Immature natural killer cell (primary cell): ENCODE measurements around the gene PARP6. TPM values are rescaled to one million over a fixed set of nuclear protein-coding genes. Genes with fewer than 3 reads are reported as not detected.
"Not testable (repeated sequence)": the region's sequence is repeated elsewhere in the genome, so short reads cannot be mapped to it uniquely, and the experiment has no call there.

Source experiments
- DNase-seq, 3 donors: peaks; one replicate each; pipeline ENCODE4 v3.0.0; 2022; ENCODE audit warnings: mixed read lengths in 1 of 3
- H3K27ac Mint-ChIP-seq, 6 donors: one replicate each; pipeline ENCODE4 v1.8.0; 2020; ENCODE audit warnings: mixed read lengths in 6 of 6, mild to moderate bottlenecking in 5 of 6, inconsistent platforms in 4 of 6, moderate library complexity in 3 of 6
- H3K27me3 Mint-ChIP-seq, 3 donors: one replicate each; pipeline ENCODE4 v1.8.0; 2020 to 2021; ENCODE audit warnings: low read depth in 3 of 3, mild to moderate bottlenecking in 3 of 3, mixed read lengths in 3 of 3, moderate library complexity in 3 of 3, inconsistent platforms in 1 of 3
- H3K36me3 Mint-ChIP-seq, 3 donors: one replicate each; pipeline ENCODE4 v1.8.0; 2020; ENCODE audit warnings: mixed read lengths in 3 of 3, inconsistent platforms in 2 of 3, mild to moderate bottlenecking in 2 of 3
- H3K4me1 Mint-ChIP-seq, 2 donors: one replicate each; pipeline ENCODE4 v1.8.0; 2020; ENCODE audit warnings: inconsistent platforms in 2 of 2, mild to moderate bottlenecking in 2 of 2, mixed read lengths in 2 of 2, moderate library complexity in 1 of 2
- H3K4me3 Mint-ChIP-seq, 5 donors: one replicate each; pipeline ENCODE4 v1.8.0; 2020; ENCODE audit warnings: mild to moderate bottlenecking in 5 of 5, mixed read lengths in 5 of 5, inconsistent platforms in 3 of 5, moderate library complexity in 3 of 5
- H3K9me3 Mint-ChIP-seq, 6 donors: one replicate each; pipeline ENCODE4 v1.8.0; 2020; ENCODE audit warnings: mild to moderate bottlenecking in 6 of 6, mixed read lengths in 6 of 6, inconsistent platforms in 4 of 6, moderate library complexity in 3 of 6
- polyA plus RNA-seq, 3 donors: library from polyadenylated mRNA; unstranded; fragments of 300-500 nt; fragmentation: Illumina TruSeq; gene quantifications; one replicate each; pipeline ENCODE4 v1.2.3, GENCODE V29; 2021

Gene PARP6
- polyA plus RNA-seq, 3 donors from 2014 or later, result 11.0 to 26.8 (median 19.1) TPM

DNA sequence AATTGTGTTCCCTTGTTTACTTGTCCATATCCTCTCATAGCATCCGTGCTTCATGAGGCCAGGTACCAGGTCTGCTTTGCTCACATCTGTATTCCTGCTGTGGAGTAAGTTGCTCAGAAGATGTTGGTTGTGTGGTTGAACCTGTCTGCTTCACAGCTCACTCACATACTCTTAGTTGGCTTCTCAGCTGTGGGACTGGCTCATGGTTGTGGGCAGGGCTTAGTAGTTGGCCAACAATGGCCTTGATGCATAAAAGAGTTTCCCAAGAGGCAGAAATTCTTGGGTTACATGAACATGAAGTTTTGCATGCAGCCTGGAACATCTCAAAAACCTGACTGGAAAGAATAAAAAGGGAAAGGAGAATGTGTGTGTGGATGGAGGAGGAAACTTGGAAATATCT lies 30.6 kb upstream of the PARP6 start:
- Mint-ChIP-seq H3K4me3 (no peak overlapping the region), H3K4me1 (peaks cover 0 to 7% of the 10 kb centered on the region in 2 donors), H3K27me3 (peaks cover 0 to 3% (median 3%) of the 10 kb centered on the region in 3 donors), H3K36me3 (peaks cover 6 to 9% (median 7%) of the 10 kb centered on the region in 3 donors), H3K9me3 (peaks cover 0 to 1% (median 0%) of the 10 kb centered on the region in 6 donors), H3K27ac (peak overlapping the region in 1 of 6 donors; percentile 26)
- DNase-seq, result no peak

DNA sequence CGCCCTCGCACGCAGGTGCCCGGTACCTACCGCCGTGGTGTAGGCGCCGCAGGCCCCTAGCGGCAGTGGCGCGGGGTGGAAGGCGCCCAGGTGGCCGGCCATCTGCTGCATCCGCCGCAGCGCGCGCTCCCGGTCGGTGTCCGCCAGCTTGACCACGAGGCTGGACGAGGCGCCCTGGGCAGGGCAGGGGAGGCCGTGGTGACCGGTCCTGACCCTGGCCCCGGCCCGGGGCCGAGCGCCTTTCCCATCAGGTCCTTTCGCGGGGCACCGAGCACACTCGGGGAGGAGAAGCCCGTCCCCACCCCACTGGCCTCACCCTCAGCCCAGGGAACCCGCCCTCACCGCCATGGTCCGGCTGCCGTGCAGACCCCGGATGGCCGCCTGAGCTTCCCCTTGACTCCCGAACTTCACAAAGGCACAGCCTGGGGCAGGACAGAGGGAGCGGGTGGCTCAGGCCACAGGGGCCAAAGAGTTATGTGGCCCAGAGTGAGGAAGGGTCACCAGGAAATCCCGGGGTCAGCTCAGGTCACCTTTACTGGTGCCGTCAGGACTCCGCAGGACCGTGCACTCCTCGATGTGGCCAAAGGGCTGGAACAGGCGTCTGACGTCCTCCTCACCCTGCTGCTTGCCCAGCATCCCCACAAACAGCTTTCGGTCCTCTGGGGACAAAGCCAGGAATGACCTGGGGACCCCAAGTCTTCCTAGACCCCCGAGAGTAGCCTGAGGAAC lies 17.4 kb upstream of the PARP6 start:
- Mint-ChIP-seq H3K27ac (no peak overlapping the region), H3K27me3 (no peaks in the 10 kb centered on the region)

DNA sequence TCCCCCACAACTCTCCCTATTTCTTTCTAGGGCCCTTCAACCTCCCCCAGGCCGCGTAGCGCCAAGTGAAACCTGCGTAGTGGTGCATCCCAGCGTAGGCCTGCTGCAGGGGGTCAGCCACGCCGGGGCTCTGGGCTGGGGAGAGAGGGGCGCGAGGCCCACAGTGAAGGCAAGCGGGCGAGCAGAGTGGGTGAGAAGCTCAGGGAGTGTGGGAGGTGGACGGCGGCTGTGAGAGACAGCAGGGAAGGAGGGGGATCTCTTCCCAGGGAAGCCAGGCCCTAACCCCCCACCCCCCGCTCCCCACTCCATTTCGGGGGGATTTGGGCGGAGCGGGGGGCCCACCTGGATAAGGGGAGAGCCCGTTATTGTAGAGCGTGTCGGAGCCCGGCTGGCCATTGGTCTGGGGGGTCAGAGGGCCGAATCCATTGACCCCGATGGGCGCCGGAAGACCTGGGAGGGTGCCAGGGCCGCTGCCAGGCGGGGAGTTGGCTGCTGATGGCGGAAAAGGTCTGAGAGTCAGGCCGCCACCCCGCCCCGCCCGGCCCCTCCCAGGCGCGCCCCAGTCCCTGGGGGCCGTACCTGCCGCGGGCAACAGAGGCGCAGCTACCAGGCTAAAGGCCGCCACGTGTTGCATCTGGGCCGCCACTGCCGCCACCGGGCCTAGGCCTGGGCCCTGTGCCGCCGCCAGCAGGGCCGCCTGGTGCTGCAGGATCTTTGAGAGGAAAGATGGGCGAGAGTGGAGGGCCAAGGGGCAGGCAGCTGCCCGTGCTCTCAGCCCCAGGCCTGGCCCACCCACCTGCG lies 16.6 kb upstream of the PARP6 start:
- H3K27me3 Mint-ChIP-seq, result no peaks in the 10 kb centered on the region
- H3K4me1 Mint-ChIP-seq, result no peaks in the 10 kb centered on the region
- H3K27ac Mint-ChIP-seq, result no peak overlapping the region
- H3K4me3 Mint-ChIP-seq, result no peak overlapping the region
- no peaks in the 10 kb centered on the region for H3K9me3 Mint-ChIP-seq
- H3K36me3 Mint-ChIP-seq, result peaks cover 0 to 3% (median 0%) of the 10 kb centered on the region in 3 donors
- DNase-seq, result no peak

More for the DNA sequence above, 17.4 kb upstream of the PARP6 start:
- Mint-ChIP-seq H3K9me3 (no peaks in the 10 kb centered on the region), H3K4me1 (no peaks in the 10 kb centered on the region), H3K4me3 (no peak overlapping the region), H3K36me3 (peaks cover 0 to 3% (median 3%) of the 10 kb centered on the region in 3 donors)
- no peak for DNase-seq

DNA sequence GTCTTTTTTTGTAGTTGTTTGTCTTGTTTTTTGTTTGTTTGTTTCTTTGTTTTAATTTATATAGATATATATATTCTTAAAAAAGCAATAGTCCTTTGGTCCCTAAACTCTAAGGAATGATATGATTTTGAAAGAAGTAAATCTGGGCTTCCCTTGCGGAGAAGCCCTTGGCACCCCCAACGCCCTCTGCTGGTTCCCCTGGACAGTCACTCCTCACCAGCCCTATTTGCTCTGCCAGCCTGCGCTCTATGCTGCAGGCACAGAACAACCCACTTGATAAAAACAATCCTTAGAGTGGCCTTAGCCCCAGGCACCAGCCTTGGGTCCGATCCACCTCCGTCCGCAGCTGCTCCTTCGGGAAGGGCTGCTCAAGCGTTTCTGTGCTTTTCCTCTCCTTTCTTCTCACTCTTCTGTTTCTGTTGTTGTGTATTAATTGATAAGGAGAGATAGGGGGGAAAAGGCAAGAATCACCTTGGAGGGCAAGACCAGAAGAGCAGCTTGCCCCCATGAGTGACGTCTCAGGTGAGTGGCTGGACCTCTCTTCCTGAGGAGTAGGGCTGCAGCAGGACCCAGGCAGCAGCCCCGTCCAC lies 13.7 kb upstream of the PARP6 start:
- Mint-ChIP-seq H3K36me3 (no peaks in the 10 kb centered on the region), H3K4me1 (no peaks in the 10 kb centered on the region), H3K27ac (no peak overlapping the region), H3K9me3 (no peaks in the 10 kb centered on the region), H3K4me3 (no peak overlapping the region), H3K27me3 (no peaks in the 10 kb centered on the region)
- peak; percentile 13 to 25 (median 18) for DNase-seq

DNA sequence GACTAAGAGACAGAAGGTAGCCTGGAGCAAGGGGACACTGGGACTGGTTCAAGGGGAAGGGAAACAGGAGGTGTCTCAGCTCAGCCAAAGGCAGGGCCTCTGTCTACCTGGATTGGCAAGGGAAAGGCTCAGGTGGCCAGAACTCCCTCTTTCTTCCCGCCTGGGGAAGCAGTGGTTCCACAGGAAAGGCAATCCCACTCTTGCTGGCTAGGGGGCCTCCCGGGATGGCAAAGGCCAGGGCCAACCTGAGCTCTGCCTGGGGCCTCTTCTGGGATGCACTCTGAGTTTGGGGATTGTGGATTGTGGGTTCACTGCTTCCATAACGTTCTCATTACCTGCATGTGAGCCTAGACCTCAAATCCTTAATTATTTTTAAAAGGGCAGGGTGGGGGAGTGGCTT lies 13.0 kb upstream of the PARP6 start:
- H3K36me3 Mint-ChIP-seq, result no peaks in the 10 kb centered on the region
- DNase-seq, result no peak
- H3K9me3 Mint-ChIP-seq, result no peaks in the 10 kb centered on the region
- H3K27ac Mint-ChIP-seq, result no peak overlapping the region
- H3K4me3 Mint-ChIP-seq, result no peak overlapping the region
- no peaks in the 10 kb centered on the region for H3K27me3 Mint-ChIP-seq
- no peaks in the 10 kb centered on the region for H3K4me1 Mint-ChIP-seq

DNA sequence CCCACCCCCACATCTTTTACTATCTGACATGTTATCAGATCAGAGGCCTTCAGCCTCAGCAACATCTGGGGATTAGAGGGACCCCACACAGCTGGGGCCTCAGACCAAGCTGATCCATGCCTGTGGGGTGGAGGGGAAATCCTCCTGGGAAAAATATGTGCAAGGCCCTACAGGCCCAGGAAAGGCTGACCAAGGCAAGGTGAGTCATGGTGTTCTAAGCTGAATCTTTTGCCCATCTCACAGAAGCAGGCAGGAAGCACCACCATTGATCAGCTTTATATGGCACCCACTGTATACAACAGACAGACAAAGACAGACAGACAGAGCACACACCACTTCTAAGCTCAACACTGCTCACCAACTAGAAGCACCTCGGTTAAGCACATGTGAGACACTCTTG lies 12.4 kb upstream of the PARP6 start:
- no peak overlapping the region for H3K27ac Mint-ChIP-seq
- peaks cover 0 to 2% (median 0%) of the 10 kb centered on the region in 3 donors for H3K27me3 Mint-ChIP-seq
- no peak overlapping the region for H3K4me3 Mint-ChIP-seq

DNA sequence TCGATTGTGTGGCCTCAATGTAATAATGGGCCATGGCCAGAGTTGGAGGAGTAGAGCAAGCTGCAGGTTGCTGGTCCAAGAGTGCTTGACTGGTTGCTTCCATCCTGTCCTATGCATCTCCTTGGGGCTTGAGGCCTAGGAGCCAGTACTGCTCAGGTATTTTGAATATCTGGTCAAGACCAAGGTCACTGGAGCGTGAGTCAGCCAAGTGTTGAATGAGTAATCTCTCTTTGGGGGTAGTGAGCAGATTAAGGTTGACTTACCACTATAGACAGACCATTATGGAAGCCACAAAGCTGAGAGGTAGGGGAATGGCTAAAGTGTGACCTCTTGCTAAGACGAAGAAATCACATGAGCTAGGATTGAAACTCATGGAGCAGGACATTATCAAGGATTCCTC lies 9.4 kb upstream of the PARP6 start:
- Mint-ChIP-seq H3K9me3 (no peaks in the 10 kb centered on the region), H3K27me3 (peaks cover 0 to 2% (median 0%) of the 10 kb centered on the region in 3 donors), H3K4me1 (no peaks in the 10 kb centered on the region), H3K27ac (no peak overlapping the region), H3K4me3 (no peak overlapping the region), H3K36me3 (no peaks in the 10 kb centered on the region)
- DNase-seq, result no peak

More for the DNA sequence above, 12.4 kb upstream of the PARP6 start:
- no peaks in the 10 kb centered on the region for H3K9me3 Mint-ChIP-seq
- no peaks in the 10 kb centered on the region for H3K4me1 Mint-ChIP-seq
- DNase-seq, result no peak
- H3K36me3 Mint-ChIP-seq, result no peaks in the 10 kb centered on the region

DNA sequence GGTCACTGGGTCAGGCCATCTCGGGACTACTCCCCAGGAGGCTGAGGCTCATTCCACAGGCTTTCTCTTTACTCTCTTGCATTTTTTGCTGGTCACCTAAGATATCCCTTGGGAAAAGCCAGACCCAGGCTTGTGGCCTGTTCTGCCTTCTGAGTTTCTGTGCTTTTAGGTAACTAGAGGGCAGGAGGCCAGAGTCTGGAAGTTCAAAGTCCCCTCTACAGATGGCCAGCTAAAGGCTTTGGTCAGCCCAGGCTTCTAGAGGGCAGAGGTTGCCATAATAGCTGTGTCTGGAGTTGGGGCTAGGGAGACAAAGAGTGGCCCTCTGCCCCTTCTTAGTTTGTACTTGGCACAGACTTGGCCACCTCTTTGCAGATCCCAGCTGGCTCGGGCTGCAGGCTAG lies 8.4 kb upstream of the PARP6 start:
- DNase-seq, result no peak
- Mint-ChIP-seq H3K27ac (no peak overlapping the region), H3K9me3 (no peaks in the 10 kb centered on the region), H3K27me3 (peaks cover 0 to 2% (median 0%) of the 10 kb centered on the region in 3 donors), H3K4me3 (no peak overlapping the region), H3K36me3 (no peaks in the 10 kb centered on the region), H3K4me1 (no peaks in the 10 kb centered on the region)

DNA sequence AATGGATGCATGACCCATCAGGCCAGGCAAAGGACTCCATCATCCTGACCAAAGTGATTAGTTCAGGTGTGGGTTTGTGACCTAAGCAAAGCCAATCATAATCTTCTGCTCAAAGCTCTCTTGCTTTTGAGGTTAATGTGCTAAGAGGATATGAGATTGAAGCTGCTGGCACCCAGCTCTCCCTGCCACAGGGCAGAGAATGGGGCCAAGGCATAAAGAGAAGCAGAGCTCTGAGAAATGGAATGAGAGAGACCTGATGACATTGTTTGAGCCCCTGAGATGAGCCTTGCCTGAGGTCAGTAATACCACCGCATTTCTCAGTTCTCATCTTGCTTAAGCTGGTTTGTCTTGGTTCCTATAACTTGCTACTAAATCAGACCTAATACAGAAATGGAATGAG lies 6.4 kb upstream of the PARP6 start:
- H3K36me3 Mint-ChIP-seq, result no peaks in the 10 kb centered on the region
- H3K27me3 Mint-ChIP-seq, result peaks cover 0 to 3% (median 2%) of the 10 kb centered on the region in 3 donors
- no peak overlapping the region for H3K27ac Mint-ChIP-seq
- DNase-seq, result no peak
- H3K9me3 Mint-ChIP-seq, result no peaks in the 10 kb centered on the region
- peaks cover 5 to 6% of the 10 kb centered on the region in 2 donors for H3K4me1 Mint-ChIP-seq
- no peak overlapping the region for H3K4me3 Mint-ChIP-seq

DNA sequence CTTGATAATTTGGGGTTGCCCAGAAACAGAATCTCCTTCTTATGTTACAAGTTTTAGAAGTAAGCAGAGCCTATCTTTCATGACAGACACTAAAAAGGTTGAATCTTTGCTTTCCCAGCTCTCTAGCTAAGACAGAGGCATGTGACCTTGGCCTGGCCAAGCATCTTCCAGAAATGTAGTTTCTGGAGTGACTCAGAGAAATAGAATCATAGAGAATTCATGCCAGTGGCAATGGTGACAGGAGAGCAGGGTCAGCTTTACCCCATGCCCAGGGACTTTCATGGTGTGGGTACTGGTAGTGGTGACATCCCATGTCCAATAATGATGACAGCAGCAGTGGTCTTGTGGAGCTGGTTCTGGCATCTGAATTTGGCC lies 4.0 kb upstream of the PARP6 start:
- no peak for DNase-seq
- peaks cover 22 to 25% of the 10 kb centered on the region in 2 donors for H3K4me1 Mint-ChIP-seq
- no peaks in the 10 kb centered on the region for H3K36me3 Mint-ChIP-seq
- H3K4me3 Mint-ChIP-seq, result no peak overlapping the region
- no peak overlapping the region for H3K27ac Mint-ChIP-seq
- peaks cover 5% of the 10 kb centered on the region in 3 donors for H3K27me3 Mint-ChIP-seq
- H3K9me3 Mint-ChIP-seq, result no peaks in the 10 kb centered on the region

DNA sequence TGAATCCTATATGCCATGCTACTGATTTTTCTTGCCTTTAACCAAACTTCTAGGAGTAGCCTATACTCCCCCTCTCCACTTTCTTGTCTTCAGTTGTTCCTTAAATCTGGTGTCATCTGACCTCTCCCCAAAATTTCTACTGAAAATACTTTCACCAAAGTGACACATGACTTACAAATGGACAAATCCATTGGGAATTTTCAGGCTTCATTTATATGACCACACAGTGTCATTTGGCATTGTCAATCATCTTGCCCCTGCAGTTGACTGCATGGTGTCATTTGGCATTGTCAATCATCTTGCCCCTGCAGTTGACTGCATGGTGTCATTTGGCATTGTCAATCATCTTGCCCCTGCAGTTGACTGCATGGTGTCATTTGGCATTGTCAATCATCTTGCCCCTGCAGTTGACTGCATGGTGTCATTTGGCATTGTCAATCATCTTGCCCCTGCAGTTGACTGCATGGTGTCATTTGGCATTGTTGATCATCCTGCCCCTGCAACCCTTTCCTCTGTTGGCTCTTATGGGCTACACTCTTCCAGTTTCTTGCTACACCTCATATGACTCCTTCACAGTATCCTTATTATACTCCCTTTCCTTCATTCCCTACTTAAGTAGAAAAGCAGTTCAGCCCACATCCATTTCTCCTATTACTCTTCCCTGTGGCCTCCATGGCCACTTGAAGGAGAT lies 3.4 kb upstream of the PARP6 start:
- not testable (repeated sequence) for H3K27ac Mint-ChIP-seq, H3K4me3 Mint-ChIP-seq, DNase-seq, H3K27me3 Mint-ChIP-seq, H3K36me3 Mint-ChIP-seq, H3K9me3 Mint-ChIP-seq
- H3K4me1 Mint-ChIP-seq, result peaks cover 28 to 30% of the 10 kb centered on the region in 2 donors

DNA sequence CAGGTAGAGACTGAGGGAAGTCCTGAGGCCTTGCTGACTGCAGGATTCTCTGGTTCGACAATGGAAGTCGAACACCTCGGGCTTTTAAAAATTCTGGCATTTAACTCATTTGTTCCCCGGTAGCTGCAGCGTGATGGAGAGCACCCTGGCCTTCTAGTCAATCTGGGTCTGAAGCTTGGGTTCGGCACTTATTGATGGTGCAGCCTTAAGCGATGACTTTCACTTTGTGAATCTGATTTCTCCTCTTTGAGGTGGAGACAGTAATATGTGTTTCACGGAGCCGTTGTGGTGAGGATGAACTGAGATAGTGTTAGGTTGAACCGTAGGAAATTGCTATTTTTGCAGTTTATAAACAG lies 621 bp upstream of the PARP6 start:
- Mint-ChIP-seq H3K27ac (peak overlapping the region; percentile 88 to 95 (median 94)), H3K27me3 (peaks cover 3 to 8% (median 5%) of the 10 kb centered on the region in 3 donors), H3K9me3 (no peaks in the 10 kb centered on the region), H3K4me1 (peaks cover 33 to 47% of the 10 kb centered on the region in 2 donors), H3K4me3 (peak overlapping the region; percentile 87 to 91 (median 90)), H3K36me3 (peaks cover 0 to 6% (median 4%) of the 10 kb centered on the region in 3 donors)
- DNase-seq, result no peak

DNA sequence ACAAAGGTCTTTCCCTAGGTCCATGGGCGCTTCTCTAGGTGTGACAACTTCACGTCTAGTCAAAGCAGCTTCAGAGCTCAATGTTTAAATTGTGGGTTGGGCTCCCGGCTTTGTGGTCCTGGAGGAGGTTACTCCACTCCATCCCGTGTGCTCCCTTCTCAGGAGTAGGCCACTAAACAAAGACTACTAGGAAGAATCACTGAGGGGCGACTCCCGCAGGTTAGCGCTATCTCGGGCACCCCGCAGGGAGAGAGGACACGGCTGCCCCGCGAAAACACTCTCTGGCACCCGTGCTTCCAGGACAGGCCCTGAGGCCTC lies 500 bp downstream of the PARP6 start:
- H3K9me3 Mint-ChIP-seq, result no peaks in the 10 kb centered on the region
- H3K27me3 Mint-ChIP-seq, result peaks cover 3 to 8% (median 5%) of the 10 kb centered on the region in 3 donors
- H3K27ac Mint-ChIP-seq, result peak overlapping the region; percentile 77 to 93 (median 90)
- no peak for DNase-seq
- peaks cover 33 to 47% of the 10 kb centered on the region in 2 donors for H3K4me1 Mint-ChIP-seq
- peaks cover 0 to 13% (median 4%) of the 10 kb centered on the region in 3 donors for H3K36me3 Mint-ChIP-seq
- H3K4me3 Mint-ChIP-seq, result peak overlapping the region; percentile 87 to 90 (median 89)
